ENCODE data around the gene SENP3.

DNA sequence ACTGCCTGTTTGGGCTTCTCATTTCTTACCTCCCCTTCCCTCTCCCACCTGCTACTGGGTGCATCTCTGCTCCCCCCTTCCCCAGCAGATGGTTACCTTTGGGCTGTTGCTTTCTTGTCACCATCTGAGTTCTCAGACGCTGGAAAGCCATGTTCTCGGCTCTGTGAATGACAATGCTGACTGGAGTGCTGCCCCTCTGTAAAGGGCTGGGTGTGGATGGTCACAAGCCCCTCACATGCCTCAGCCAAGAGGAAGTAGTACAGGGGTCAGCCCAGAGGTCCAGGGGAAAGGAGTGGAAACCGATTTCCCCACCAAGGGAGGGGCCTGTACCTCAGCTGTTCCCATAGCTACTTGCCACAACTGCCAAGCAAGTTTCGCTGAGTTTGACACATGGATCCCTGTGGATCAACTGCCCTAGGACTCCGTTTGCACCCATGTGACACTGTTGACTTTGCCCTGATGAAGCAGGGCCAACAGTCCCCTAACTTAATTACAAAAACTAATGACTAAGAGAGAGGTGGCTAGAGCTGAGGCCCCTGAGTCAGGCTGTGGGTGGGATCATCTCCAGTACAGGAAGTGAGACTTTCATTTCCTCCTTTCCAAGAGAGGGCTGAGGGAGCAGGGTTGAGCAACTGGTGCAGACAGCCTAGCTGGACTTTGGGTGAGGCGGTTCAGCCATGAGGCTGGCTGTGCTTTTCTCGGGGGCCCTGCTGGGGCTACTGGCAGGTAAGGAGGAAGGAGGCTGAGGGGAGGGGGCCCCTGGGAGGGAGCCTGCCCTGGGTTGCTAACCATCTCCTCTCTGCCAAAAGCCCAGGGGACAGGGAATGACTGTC is 17.5 kb downstream of the SENP3 start, which contains the start of gene CD68:
- TF ChIP-seq CTCF (IDR thresholded peaks at IDR 0.05) (no peak), POLR2A (IDR thresholded peaks at IDR 0.05) (peak in 1 of 2 donors; percentile 58), POLR2AphosphoS5 (IDR thresholded peaks at IDR 0.05) (peak; percentile 19 to 69 (median 32)), EP300 (IDR thresholded peaks at IDR 0.05) (no peak)

Data from suprapubic skin (tissue), 4 donors.